Measurements from ENCODE around the gene CUL5.
A peak's percentile ranks its signal among the peaks of the same experiment; 100 is the strongest.

CUL5 gene

GRCh38 chr11:108008656-108009496, at the start of gene CUL5:
TSS of gene CUL5 (plus strand) at chr11:108008898. CDS start at chr11:108009349, 451 bp downstream.
- Mint-ChIP-seq H3K4me1 (ENCODE audit: low read depth) (peaks cover 18% of the 10 kb centered on the region), H3K9me3 (ENCODE audit: low read depth) (no peaks in the 10 kb centered on the region), H3K36me3 (peaks cover 2% of the 10 kb centered on the region), H3K27ac (peak within 1 kb of the TSS; percentile 95), H3K27me3 (no peaks in the 10 kb centered on the region), H3K4me3 (peak within 1 kb of the TSS; percentile 99)

- H3K4me3 Mint-ChIP-seq: no peak overlapping the region
Measured at GRCh38 chr11:107961480-107961879, 47.2 kb upstream of the CUL5 start.

GRCh38 chr11:107962181-107962580, 46.5 kb upstream of the CUL5 start:
- Mint-ChIP-seq H3K4me1 (ENCODE audit: low read depth) (no peaks in the 10 kb centered on the region), H3K4me3 (no peak overlapping the region), H3K36me3 (no peaks in the 10 kb centered on the region), H3K27ac (no peak overlapping the region), H3K27me3 (peaks cover 12% of the 10 kb centered on the region), H3K9me3 (ENCODE audit: low read depth) (no peaks in the 10 kb centered on the region)

More at GRCh38 chr11:107961480-107961879, 47.2 kb upstream of the CUL5 start:
- Mint-ChIP-seq H3K4me1 (ENCODE audit: low read depth) (no peaks in the 10 kb centered on the region), H3K27me3 (peaks cover 12% of the 10 kb centered on the region), H3K27ac (no peak overlapping the region), H3K9me3 (ENCODE audit: low read depth) (no peaks in the 10 kb centered on the region), H3K36me3 (no peaks in the 10 kb centered on the region)

GRCh38 chr11:107963091-107963490, 45.6 kb upstream of the CUL5 start:
- Mint-ChIP-seq H3K4me1 (ENCODE audit: low read depth) (no peaks in the 10 kb centered on the region), H3K27ac (no peak overlapping the region), H3K36me3 (no peaks in the 10 kb centered on the region), H3K27me3 (peaks cover 11% of the 10 kb centered on the region), H3K9me3 (ENCODE audit: low read depth) (no peaks in the 10 kb centered on the region), H3K4me3 (no peak overlapping the region)

GRCh38 chr11:107969219-107969618, 39.5 kb upstream of the CUL5 start:
- Mint-ChIP-seq H3K4me3 (no peak overlapping the region), H3K4me1 (ENCODE audit: low read depth) (no peaks in the 10 kb centered on the region), H3K27ac (no peak overlapping the region), H3K9me3 (ENCODE audit: low read depth) (no peaks in the 10 kb centered on the region), H3K36me3 (no peaks in the 10 kb centered on the region), H3K27me3 (peaks cover 7% of the 10 kb centered on the region)

GRCh38 chr11:107970049-107970448, 38.6 kb upstream of the CUL5 start:
- no peak overlapping the region for H3K4me3 Mint-ChIP-seq
- no peaks in the 10 kb centered on the region for H3K36me3 Mint-ChIP-seq
- peaks cover 7% of the 10 kb centered on the region for H3K27me3 Mint-ChIP-seq
- H3K9me3 Mint-ChIP-seq (ENCODE audit: low read depth): no peaks in the 10 kb centered on the region
- H3K27ac Mint-ChIP-seq: no peak overlapping the region
- no peaks in the 10 kb centered on the region for H3K4me1 Mint-ChIP-seq (ENCODE audit: low read depth)

GRCh38 chr11:107973641-107974040, 35.1 kb upstream of the CUL5 start:
- H3K36me3 Mint-ChIP-seq: no peaks in the 10 kb centered on the region
- no peak overlapping the region for H3K4me3 Mint-ChIP-seq
- H3K9me3 Mint-ChIP-seq (ENCODE audit: low read depth): no peaks in the 10 kb centered on the region
- H3K4me1 Mint-ChIP-seq (ENCODE audit: low read depth): no peaks in the 10 kb centered on the region
- H3K27ac Mint-ChIP-seq: no peak overlapping the region
- peaks cover 5% of the 10 kb centered on the region for H3K27me3 Mint-ChIP-seq

- Mint-ChIP-seq H3K27me3 (peaks cover 5% of the 10 kb centered on the region), H3K27ac (no peak overlapping the region), H3K4me1 (ENCODE audit: low read depth) (no peaks in the 10 kb centered on the region), H3K9me3 (ENCODE audit: low read depth) (peaks cover 5% of the 10 kb centered on the region), H3K36me3 (no peaks in the 10 kb centered on the region), H3K4me3 (no peak overlapping the region)
Measured at GRCh38 chr11:107988397-107989158, 20.1 kb upstream of the CUL5 start.

- Mint-ChIP-seq H3K4me1 (ENCODE audit: low read depth) (no peaks in the 10 kb centered on the region), H3K27me3 (peaks cover 6% of the 10 kb centered on the region), H3K9me3 (ENCODE audit: low read depth) (no peaks in the 10 kb centered on the region), H3K36me3 (no peaks in the 10 kb centered on the region), H3K27ac (no peak overlapping the region), H3K4me3 (no peak overlapping the region)
Measured at GRCh38 chr11:107991868-107992414, 16.8 kb upstream of the CUL5 start.

GRCh38 chr11:107996006-107996776, 12.5 kb upstream of the CUL5 start:
- H3K4me3 Mint-ChIP-seq: no peak overlapping the region
- H3K27me3 Mint-ChIP-seq: peaks cover 6% of the 10 kb centered on the region
- no peak overlapping the region for H3K27ac Mint-ChIP-seq
- no peaks in the 10 kb centered on the region for H3K9me3 Mint-ChIP-seq (ENCODE audit: low read depth)
- H3K4me1 Mint-ChIP-seq (ENCODE audit: low read depth): no peaks in the 10 kb centered on the region
- H3K36me3 Mint-ChIP-seq: no peaks in the 10 kb centered on the region

- no peaks in the 10 kb centered on the region for H3K36me3 Mint-ChIP-seq
- H3K27ac Mint-ChIP-seq: no peak overlapping the region
- H3K4me1 Mint-ChIP-seq (ENCODE audit: low read depth): no peaks in the 10 kb centered on the region
- no peak overlapping the region for H3K4me3 Mint-ChIP-seq
- H3K27me3 Mint-ChIP-seq: peaks cover 1% of the 10 kb centered on the region
- H3K9me3 Mint-ChIP-seq (ENCODE audit: low read depth): no peaks in the 10 kb centered on the region
Measured at GRCh38 chr11:107998761-107999160, 9.9 kb upstream of the CUL5 start.

GRCh38 chr11:107999759-108000455, 8.8 kb upstream of the CUL5 start:
- Mint-ChIP-seq H3K4me1 (ENCODE audit: low read depth) (no peaks in the 10 kb centered on the region), H3K27ac (no peak overlapping the region)

GRCh38 chr11:108002476-108002875, 6.2 kb upstream of the CUL5 start:
- H3K4me3 Mint-ChIP-seq: no peak overlapping the region
- no peaks in the 10 kb centered on the region for H3K36me3 Mint-ChIP-seq
- H3K9me3 Mint-ChIP-seq (ENCODE audit: low read depth): no peaks in the 10 kb centered on the region
- no peak overlapping the region for H3K27ac Mint-ChIP-seq
- H3K4me1 Mint-ChIP-seq (ENCODE audit: low read depth): no peaks in the 10 kb centered on the region
- H3K27me3 Mint-ChIP-seq: no peaks in the 10 kb centered on the region

More at GRCh38 chr11:107999759-108000455, 8.8 kb upstream of the CUL5 start:
- Mint-ChIP-seq H3K4me3 (no peak overlapping the region), H3K27me3 (peaks cover 1% of the 10 kb centered on the region), H3K36me3 (no peaks in the 10 kb centered on the region), H3K9me3 (ENCODE audit: low read depth) (no peaks in the 10 kb centered on the region)

- Mint-ChIP-seq H3K27me3 (no peaks in the 10 kb centered on the region), H3K4me1 (ENCODE audit: low read depth) (peaks cover 2% of the 10 kb centered on the region), H3K27ac (no peak overlapping the region), H3K9me3 (ENCODE audit: low read depth) (no peaks in the 10 kb centered on the region), H3K4me3 (no peak overlapping the region), H3K36me3 (no peaks in the 10 kb centered on the region)
Measured at GRCh38 chr11:108003623-108004022, 5.1 kb upstream of the CUL5 start.
